HepG2 (cell line): ENCODE measurements around the gene KRT4. TPM values are rescaled to one million over a fixed set of nuclear protein-coding genes. Genes with fewer than 3 reads are reported as not detected.

Source experiments
- ATAC-seq: fragments of 200-7000 bp; cut with Tn5 transposase; 3 replicates; pipeline ENCODE4 v1.9.1; 2020; ENCODE audit warnings: mild to moderate bottlenecking, moderate library complexity
- BruUV-seq: library from RNA; stranded (reverse); fragments of 400-500 nt; replicated peaks from 2 replicates; lab custom pipeline; 2021; lab: Mats Ljungman, UMichigan
- CTCF ChIA-PET: fragments of 300-600 bp; formaldehyde crosslinking; extraction: SDS; loops from one replicate; lab custom pipeline; 2021; ENCODE audit warnings: low total read pairs, inconsistent platforms, low intra/inter-chr PET ratio; lab: Yijun Ruan, JAX
- POLR2A ChIA-PET: fragments of 350-600 bp; sonication (Branson Sonifier 250); formaldehyde crosslinking; loops from one replicate; lab custom pipeline; 2020; ENCODE audit warnings: antibody characterized with exemption, inconsistent platforms; lab: Yijun Ruan, JAX
- DNase-seq: peaks from one replicate; pipeline ENCODE4 v3.0.0-alpha.2; 2015; ENCODE audit warnings: low spot score
- FAIRE-seq: peaks from 3 replicates; lab custom pipeline; 2011; peaks lifted over from hg19 to GRCh38; lab: Jason Lieb, UNC
- H2AFZ ChIP-seq: one replicate; pipeline ENCODE4 v1.6.1; 2011; ENCODE audit warnings: low read length, inconsistent platforms
- H3K27ac ChIP-seq: fragments of 300-600 bp; 3 replicates; pipeline ENCODE4 v1.8.0; 2011; ENCODE audit warnings: mixed run types, mild to moderate bottlenecking, mixed read lengths, low read length, inconsistent platforms; ENCODE audit not compliant: insufficient read depth; ENCODE audit errors: extremely low read length
- H3K27me3 ChIP-seq, 2 experiments: fragments of 200-600 bp in 1 of 2; 2 replicates in 1 of 2; 3 replicates in 1 of 2; pipeline versions ENCODE4 v1.6.0 to v1.8.0; 2011; ENCODE audit warnings: low read length in 2 of 2, mild to moderate bottlenecking in 2 of 2, moderate library complexity in 2 of 2, inconsistent platforms in 1 of 2; ENCODE audit not compliant: insufficient read depth in 2 of 2, control insufficient read depth in 1 of 2
- H3K36me3 ChIP-seq, 2 experiments: fragments of 200-600 bp in 1 of 2; replicated peaks in 1 of 2; 2 replicates in 1 of 2; 3 replicates in 1 of 2; pipeline versions ENCODE4 v1.5.1 to v1.8.0; 2011; ENCODE audit warnings: low read length in 2 of 2, inconsistent platforms in 1 of 2; ENCODE audit not compliant: insufficient read depth in 2 of 2, control insufficient read depth in 1 of 2
- H3K4me1 ChIP-seq: 2 replicates; pipeline ENCODE4 v1.5.1; 2012; ENCODE audit warnings: low read length, inconsistent platforms; ENCODE audit not compliant: insufficient read depth
- H3K4me2 ChIP-seq: 2 replicates; pipeline ENCODE4 v1.6.0; 2011; ENCODE audit warnings: low read depth, low read length, inconsistent platforms
- H3K4me3 ChIP-seq, 3 experiments: fragments of 200-600 bp in 1 of 3; sonication (generic), shearing (Covaris generic) in 1 of 3; replicated peaks in 1 of 3; 2 replicates each; pipeline ENCODE4 v1.5.1; 2011 to 2016; ENCODE audit warnings: low read length in 3 of 3, inconsistent platforms in 2 of 3, low read depth in 2 of 3, mild to moderate bottlenecking in 2 of 3, control low read depth in 1 of 3, mixed read lengths in 1 of 3; ENCODE audit not compliant: insufficient read depth in 1 of 3
- H3K79me2 ChIP-seq: one replicate; pipeline ENCODE4 v1.6.1; 2011; ENCODE audit warnings: low read length, inconsistent platforms; ENCODE audit not compliant: insufficient read depth
- H3K9ac ChIP-seq: 2 replicates; pipeline ENCODE4 v1.6.0; 2011; ENCODE audit warnings: mild to moderate bottlenecking, low read depth, low read length, inconsistent platforms; ENCODE audit not compliant: insufficient read depth
- H3K9me3 ChIP-seq: 2 replicates; pipeline ENCODE4 v1.5.1; 2012; ENCODE audit warnings: mild to moderate bottlenecking, low read length
- H4K20me1 ChIP-seq: 2 replicates; pipeline ENCODE4 v1.6.0; 2011; ENCODE audit warnings: inconsistent platforms, mild to moderate bottlenecking, low read length, moderate library complexity; ENCODE audit not compliant: insufficient read depth
- ARNTL ChIP-seq: sonication (generic); formaldehyde crosslinking; IDR thresholded peaks from 2 replicates; pipeline ENCODE4 v1.4.0; 2020; ENCODE audit warnings: mild to moderate bottlenecking, missing genetic modification reagents
- DNMT3B ChIP-seq: conservative IDR thresholded peaks from 2 replicates; pipeline ENCODE4 v1.6.1; 2016; ENCODE audit warnings: missing biosample characterization, control low read depth
- GATAD1 ChIP-seq: IDR thresholded peaks from 2 replicates; pipeline ENCODE4 v1.6.1; 2016; ENCODE audit warnings: missing genetic modification reagents, missing compliant biosample characterization
- HCFC1 ChIP-seq: fragments of 150-350 bp; IDR thresholded peaks from 2 replicates; pipeline ENCODE4 v1.6.1; 2014; ENCODE audit warnings: low read depth, low read length
- HNF4A ChIP-seq: sonication (generic); formaldehyde crosslinking; IDR thresholded peaks from 2 replicates; pipeline ENCODE4 v1.4.0; 2020; ENCODE audit warnings: missing genetic modification reagents
- NCOA2 ChIP-seq: sonication (generic); formaldehyde crosslinking; IDR thresholded peaks from 2 replicates; pipeline ENCODE4 v1.8.0; 2022; ENCODE audit warnings: inconsistent platforms
- NR2F6 ChIP-seq, 2 experiments: IDR thresholded peaks; 2 replicates each; pipeline ENCODE4 v1.6.1; 2016; ENCODE audit warnings: antibody characterized with exemption in 1 of 2, mild to moderate bottlenecking in 1 of 2
- RNF219 ChIP-seq: sonication (generic); formaldehyde crosslinking; IDR thresholded peaks from 2 replicates; pipeline ENCODE4 v1.5.0; 2020; ENCODE audit warnings: mild to moderate bottlenecking, missing genetic modification reagents
- SMYD3 ChIP-seq: sonication (generic); formaldehyde crosslinking; IDR thresholded peaks from 2 replicates; pipeline ENCODE4 v1.8.1; 2023; ENCODE audit warnings: mild to moderate bottlenecking, missing genetic modification reagents
- TARDBP ChIP-seq: sonication (generic); formaldehyde crosslinking; IDR thresholded peaks from 2 replicates; pipeline ENCODE4 v1.8.0; 2022; ENCODE audit warnings: mild to moderate bottlenecking, missing genetic modification reagents
- ZNF558 ChIP-seq: sonication (generic); formaldehyde crosslinking; IDR thresholded peaks from 2 replicates; pipeline ENCODE4 v1.9.0; 2022; ENCODE audit warnings: mild to moderate bottlenecking, missing genetic modification reagents, borderline replicate concordance
- ZNF777 ChIP-seq: sonication (generic); formaldehyde crosslinking; IDR thresholded peaks from 2 replicates; pipeline ENCODE4 v1.4.0; 2020; ENCODE audit warnings: missing genetic modification reagents
- WGBS: methylation state at CpG from one replicate; pipeline ENCODE4 v1.1.6; 2017; ENCODE audit warnings: low lambda C conversion rate; 5-methylcytosine and 5-hydroxymethylcytosine counted together
- in situ Hi-C: cut with HindIII; loops from 2 replicates; pipeline ENCODE4 v1.10.0; 2017; ENCODE audit warnings: low pct_unique_long_range_greater_than_20kb; ENCODE audit not compliant: extremely low pct_ligation_motif_present
- intact Hi-C: fragments of 100-400 bp; cut with micrococcal nuclease; formaldehyde crosslinking; loops from one replicate; pipeline ENCODE4 v1.10.0; 2022; ENCODE audit not compliant: unreplicated experiment
- polyA plus RNA-seq, 8 experiments: library from polyadenylated mRNA; depleted of rRNA in 3 of 8; stranded (reverse) in 7 of 8; unstranded in 1 of 8; fragments of >200 nt; fragmentation: Illumina TruSeq in 4 of 8; extraction: Trizol in 4 of 8; gene quantifications; 2 replicates each; pipeline versions ENCODE4 v1.2.1 to v1.2.3, GENCODE V29; 2011 to 2016; ENCODE audit warnings: low read depth in 4 of 8, missing spikeins in 1 of 8, mixed read lengths in 1 of 8; ENCODE audit not compliant: insufficient read depth in 1 of 8
- total RNA-seq, 5 experiments: library from RNA; depleted of rRNA; stranded (reverse); fragments of >200 nt; fragmentation: Illumina TruSeq; extraction: Trizol; gene quantifications; 2 replicates each; pipeline ENCODE4 v1.2.3, GENCODE V29; 2016; ENCODE audit warnings: low read depth in 1 of 5
- TF ChIP-seq, protein P1 (sequence below): fragments of 450-650 bp; IDR thresholded peaks from 2 replicates; pipeline ENCODE4 v1.6.1; 2016
- TF ChIP-seq, protein P2 (sequence below): sonication (generic); formaldehyde crosslinking; IDR thresholded peaks from 2 replicates; pipeline ENCODE4 v1.5.0; 2020; ENCODE audit warnings: mild to moderate bottlenecking, missing genetic modification reagents

Gene KRT4
- total and polyA plus RNA-seq, 2 of the 13 experiments (the other 11 are each of a cell fraction or from before 2014, with no cell fraction given), result not detected

- 3% methylated on average over 9 of the region's 9 CpGs for WGBS
- no peaks in the 10 kb centered on the region for H4K20me1 ChIP-seq
- no TSS peak for BruUV-seq
- FAIRE-seq (no peak), DNase-seq (no peak), ATAC-seq (no peak)
- in situ Hi-C loops, result no loop called here
- H3K4me3 ChIP-seq, result no peak overlapping the region
- POLR2A ChIA-PET, result no interaction called here
- H2AFZ ChIP-seq, result no peak overlapping the region
- TF ChIP-seq TARDBP (CRISPR knock-in tag), result no peak
- TF ChIP-seq HCFC1, result no peak
- TF ChIP-seq, protein P1, sequence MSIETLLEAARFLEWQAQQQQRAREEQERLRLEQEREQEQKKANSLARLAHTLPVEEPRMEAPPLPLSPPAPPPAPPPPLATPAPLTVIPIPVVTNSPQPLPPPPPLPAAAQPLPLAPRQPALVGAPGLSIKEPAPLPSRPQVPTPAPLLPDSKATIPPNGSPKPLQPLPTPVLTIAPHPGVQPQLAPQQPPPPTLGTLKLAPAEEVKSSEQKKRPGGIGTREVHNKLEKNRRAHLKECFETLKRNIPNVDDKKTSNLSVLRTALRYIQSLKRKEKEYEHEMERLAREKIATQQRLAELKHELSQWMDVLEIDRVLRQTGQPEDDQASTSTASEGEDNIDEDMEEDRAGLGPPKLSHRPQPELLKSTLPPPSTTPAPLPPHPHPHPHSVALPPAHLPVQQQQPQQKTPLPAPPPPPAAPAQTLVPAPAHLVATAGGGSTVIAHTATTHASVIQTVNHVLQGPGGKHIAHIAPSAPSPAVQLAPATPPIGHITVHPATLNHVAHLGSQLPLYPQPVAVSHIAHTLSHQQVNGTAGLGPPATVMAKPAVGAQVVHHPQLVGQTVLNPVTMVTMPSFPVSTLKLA, result peak; percentile 28; the same call in 1 of the 2 replicates
- H3K9ac ChIP-seq, result no peak overlapping the region
- no peaks in the 10 kb centered on the region for H3K79me2 ChIP-seq
- CTCF ChIA-PET, result no interaction called here
- no peaks in the 10 kb centered on the region for H3K4me1 ChIP-seq
- H3K27me3 ChIP-seq, result peaks cover 6 to 70% of the 10 kb centered on the region in 2 experiments
- no peaks in the 10 kb centered on the region for H3K36me3 ChIP-seq
- no peak overlapping the region for H3K27ac ChIP-seq
- H3K4me2 ChIP-seq, result no peak overlapping the region
- intact Hi-C loops, result no loop called here
- no peaks in the 10 kb centered on the region for H3K9me3 ChIP-seq
Observed at GRCh38 chr12:52837413-52837741, 23.5 kb upstream of the KRT4 start.

DNA sequence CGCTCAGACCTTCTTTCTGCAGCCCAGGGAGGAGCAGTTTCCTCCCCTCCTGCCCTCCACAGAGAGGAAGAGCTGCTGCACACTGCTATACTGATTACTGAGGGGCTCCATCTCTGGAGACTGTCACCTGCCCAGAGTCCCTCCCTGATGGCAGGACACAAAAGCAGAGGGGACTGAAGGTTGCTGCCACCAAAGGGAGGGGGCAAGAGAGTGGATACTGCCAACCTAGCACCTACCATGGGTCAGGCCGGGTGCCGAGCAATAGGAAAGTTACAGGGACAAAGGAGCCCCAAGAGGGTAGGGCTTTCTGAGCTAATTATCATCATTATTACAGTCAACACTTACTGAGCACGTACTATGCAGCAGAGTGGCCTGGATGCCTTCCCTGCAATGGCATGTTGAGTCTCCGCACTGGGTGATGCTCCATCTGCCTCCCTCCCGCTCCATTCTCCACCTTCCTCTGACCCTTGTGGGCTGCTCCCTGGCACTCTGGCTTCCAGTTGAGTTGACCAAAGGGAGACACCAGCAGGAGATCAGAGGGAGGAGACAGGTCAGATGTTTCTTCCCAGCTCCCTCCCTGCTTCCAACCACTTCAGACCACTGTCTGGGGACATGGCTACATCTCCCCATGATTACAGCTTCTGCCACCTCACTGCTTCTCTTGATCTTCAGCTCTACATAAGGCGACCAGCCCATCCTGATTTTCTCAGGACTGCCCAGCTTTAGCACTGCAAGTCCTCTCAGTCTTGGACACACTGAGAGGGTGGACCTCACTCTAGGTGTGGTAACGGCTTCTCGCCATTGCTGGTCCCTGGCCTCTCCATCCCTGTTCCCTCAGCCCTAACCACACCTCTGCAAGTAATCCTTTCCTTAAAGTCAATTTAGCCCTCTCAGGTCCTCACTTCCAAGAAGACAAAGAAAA, 22.8 kb upstream of the KRT4 start:
- H3K4me2 ChIP-seq, result no peak overlapping the region
- no peak overlapping the region for H3K4me3 ChIP-seq
- no peak overlapping the region for H3K9ac ChIP-seq
- FAIRE-seq (no peak), ATAC-seq (no peak), DNase-seq (no peak)
- H3K27ac ChIP-seq, result no peak overlapping the region
- no peaks in the 10 kb centered on the region for H3K79me2 ChIP-seq
- peaks cover 6 to 63% of the 10 kb centered on the region in 2 experiments for H3K27me3 ChIP-seq
- ChIA-PET POLR2A (no interaction called here), CTCF (no interaction called here)
- no peaks in the 10 kb centered on the region for H3K4me1 ChIP-seq
- no peaks in the 10 kb centered on the region for H3K9me3 ChIP-seq
- no peaks in the 10 kb centered on the region for H4K20me1 ChIP-seq
- 15% methylated on average over 8 of the region's 9 CpGs for WGBS
- in situ Hi-C loops (no loop called here), intact Hi-C loops (no loop called here)
- H2AFZ ChIP-seq, result no peak overlapping the region
- BruUV-seq, result no TSS peak
- H3K36me3 ChIP-seq, result no peaks in the 10 kb centered on the region
- TF ChIP-seq NR2F6 (IDR thresholded peaks at IDR 0.05) (no peak), NR2F6 (CRISPR knock-in tag; IDR thresholded peaks at IDR 0.05) (no peak), SMYD3 (CRISPR knock-in tag) (no peak), DNMT3B (CRISPR knock-in tag) (no peak), HNF4A (CRISPR knock-in tag) (no peak), GATAD1 (CRISPR knock-in tag) (no peak), RNF219 (no peak), ZNF558 (CRISPR knock-in tag) (no peak), NCOA2 (no peak), ZNF777 (CRISPR knock-in tag) (no peak), ARNTL (CRISPR knock-in tag) (no peak)
- TF ChIP-seq, protein P2, sequence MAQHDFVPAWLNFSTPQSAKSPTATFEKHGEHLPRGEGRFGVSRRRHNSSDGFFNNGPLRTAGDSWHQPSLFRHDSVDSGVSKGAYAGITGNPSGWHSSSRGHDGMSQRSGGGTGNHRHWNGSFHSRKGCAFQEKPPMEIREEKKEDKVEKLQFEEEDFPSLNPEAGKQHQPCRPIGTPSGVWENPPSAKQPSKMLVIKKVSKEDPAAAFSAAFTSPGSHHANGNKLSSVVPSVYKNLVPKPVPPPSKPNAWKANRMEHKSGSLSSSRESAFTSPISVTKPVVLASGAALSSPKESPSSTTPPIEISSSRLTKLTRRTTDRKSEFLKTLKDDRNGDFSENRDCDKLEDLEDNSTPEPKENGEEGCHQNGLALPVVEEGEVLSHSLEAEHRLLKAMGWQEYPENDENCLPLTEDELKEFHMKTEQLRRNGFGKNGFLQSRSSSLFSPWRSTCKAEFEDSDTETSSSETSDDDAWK (CRISPR knock-in tag), result no peak
